NT2/D1 (cell line): ENCODE results near the gene ACVR1.

Experiments used
- SUZ12 ChIP-seq: IDR thresholded peaks from 2 replicates; pipeline ENCODE4 v1.6.1; 2011; ENCODE audit not compliant: insufficient read length, insufficient read depth; ENCODE audit errors: extremely low read depth
- ZNF274 ChIP-seq: IDR thresholded peaks from 2 replicates; pipeline ENCODE4 v1.6.1; 2011; ENCODE audit warnings: mild to moderate bottlenecking, low read depth, low read length

DNA sequence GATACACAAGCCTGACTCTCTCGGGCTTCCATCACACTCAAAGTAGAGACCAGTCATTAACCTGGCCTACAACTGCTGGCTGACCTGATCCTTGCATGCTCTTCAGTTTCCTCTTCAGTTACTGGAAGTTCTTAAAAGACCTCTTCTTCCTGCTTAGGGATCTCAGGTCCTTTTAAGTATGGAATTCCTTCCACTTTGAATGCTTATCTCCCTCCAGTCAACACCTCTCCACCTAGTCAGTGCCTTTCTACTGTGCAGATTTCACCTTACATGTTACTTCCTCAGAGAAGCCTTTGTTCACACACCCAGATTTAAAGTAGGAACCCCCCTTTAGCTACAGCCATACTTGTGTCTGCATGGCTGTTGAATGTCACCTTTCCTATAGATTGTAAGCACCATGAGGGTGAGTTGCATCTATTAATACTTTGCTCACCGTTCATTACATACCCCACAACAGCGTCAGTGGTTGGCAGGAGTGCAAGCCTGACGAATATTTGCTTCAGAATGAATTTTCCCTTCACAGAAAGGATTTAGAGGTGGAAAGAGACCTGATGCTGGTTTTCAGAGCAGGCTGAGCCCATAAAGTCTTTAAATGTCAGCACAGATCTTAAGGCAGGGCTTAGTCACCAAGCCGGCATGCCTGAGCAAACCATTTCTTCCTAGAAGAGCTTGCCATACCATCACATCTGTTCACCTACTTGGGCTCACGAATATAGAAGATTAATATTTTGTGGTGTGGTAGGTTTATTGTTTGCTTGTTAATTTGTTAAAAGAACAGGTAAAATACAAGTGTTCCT, 90.1 kb downstream of the ACVR1 start:
- no peak for TF ChIP-seq ZNF274
- TF ChIP-seq SUZ12 = no peak
